Body of pancreas (tissue), 4 donors: Measurements from ENCODE around the gene TPST1. TPM values are rescaled to one million over a fixed set of nuclear protein-coding genes. Genes with fewer than 3 reads are reported as not detected.

Experiments
- ATAC-seq: fragments of 150-250 bp; one replicate; pipeline ENCODE4 v1.9.1; 2016
- DNase-seq, 4 donors: peaks; one replicate each; pipeline ENCODE4 v3.0.0-alpha.2; 2019
- H3K27ac ChIP-seq, 4 donors: fragments of 200-600 bp; sonication (generic); 1 replicate in 3 of 4; 2 replicates in 1 of 4; pipeline versions ENCODE4 v1.5.1 to v1.6.1; 2016 to 2019; ENCODE audit warnings: mild to moderate bottlenecking in 1 of 4, mixed read lengths in 1 of 4, moderate library complexity in 1 of 4
- H3K27me3 ChIP-seq, 2 donors: fragments of 200-600 bp; sonication (generic); one replicate each; pipeline ENCODE4 v1.6.0; 2016; ENCODE audit warnings: mild to moderate bottlenecking in 1 of 2
- H3K36me3 ChIP-seq, 2 donors: fragments of 200-600 bp; sonication (generic); replicated peaks in 1 of 2; 2 replicates each; pipeline ENCODE4 v1.5.1; 2016; ENCODE audit warnings: low read depth in 2 of 2; ENCODE audit not compliant: insufficient read depth in 1 of 2
- H3K4me1 ChIP-seq: fragments of 200-600 bp; sonication (generic); one replicate; pipeline ENCODE4 v1.6.0; 2016
- H3K4me3 ChIP-seq, 2 donors: fragments of 200-600 bp; sonication (generic); 1 replicate in 1 of 2; 2 replicates in 1 of 2; pipeline ENCODE4 v1.5.1; 2016 to 2019
- H3K9me3 ChIP-seq, 3 donors: fragments of 200-600 bp; sonication (generic); 1 replicate in 2 of 3; 2 replicates in 1 of 3; pipeline ENCODE4 v1.5.1; 2016
- POLR2A ChIP-seq, 3 donors: fragments of 450-650 bp; IDR thresholded peaks; one replicate each; pipeline ENCODE4 v1.6.1; 2016; ENCODE audit warnings: antibody characterized with exemption in 3 of 3, mild to moderate bottlenecking in 2 of 3
- WGBS, 2 donors: methylation state at CpG; one replicate each; pipeline ENCODE4 v1.1.5; 2017; 5-methylcytosine and 5-hydroxymethylcytosine counted together
- intact Hi-C: fragments of 100-400 bp; cut with DNase I; formaldehyde crosslinking; loops from one replicate; pipeline ENCODE4 v1.15.1; 2023
- total RNA-seq, 2 donors: library from RNA; depleted of rRNA; stranded (reverse); fragments of >200 nt; gene quantifications; one replicate each; pipeline ENCODE4 v1.1.0, GENCODE V29; 2016
- TF ChIP-seq, protein P1 (sequence below), 7 experiments: fragments of 450-650 bp in 4 of 7; fragments of 200-600 bp in 3 of 7; sonication (generic) in 3 of 7; IDR thresholded peaks; one replicate each; pipeline ENCODE4 v1.5.1; 2016 to 2019; ENCODE audit warnings: antibody characterized with exemption in 7 of 7

Gene TPST1
- total RNA-seq, 2 donors from 2014 or later: 12.5 to 16.5 TPM

- Histone ChIP-seq H3K4me3 (no peak overlapping the region), H3K4me1 (peaks cover 20% of the 10 kb centered on the region), H3K9me3 (no peaks in the 10 kb centered on the region), H3K27me3 (no peaks in the 10 kb centered on the region), H3K27ac (peak overlapping the region; percentile 12 to 68 (median 44)), H3K36me3 (no peaks in the 10 kb centered on the region)
- no peak for TF ChIP-seq POLR2A (IDR thresholded peaks at IDR 0.05)
- TF ChIP-seq, protein P1, sequence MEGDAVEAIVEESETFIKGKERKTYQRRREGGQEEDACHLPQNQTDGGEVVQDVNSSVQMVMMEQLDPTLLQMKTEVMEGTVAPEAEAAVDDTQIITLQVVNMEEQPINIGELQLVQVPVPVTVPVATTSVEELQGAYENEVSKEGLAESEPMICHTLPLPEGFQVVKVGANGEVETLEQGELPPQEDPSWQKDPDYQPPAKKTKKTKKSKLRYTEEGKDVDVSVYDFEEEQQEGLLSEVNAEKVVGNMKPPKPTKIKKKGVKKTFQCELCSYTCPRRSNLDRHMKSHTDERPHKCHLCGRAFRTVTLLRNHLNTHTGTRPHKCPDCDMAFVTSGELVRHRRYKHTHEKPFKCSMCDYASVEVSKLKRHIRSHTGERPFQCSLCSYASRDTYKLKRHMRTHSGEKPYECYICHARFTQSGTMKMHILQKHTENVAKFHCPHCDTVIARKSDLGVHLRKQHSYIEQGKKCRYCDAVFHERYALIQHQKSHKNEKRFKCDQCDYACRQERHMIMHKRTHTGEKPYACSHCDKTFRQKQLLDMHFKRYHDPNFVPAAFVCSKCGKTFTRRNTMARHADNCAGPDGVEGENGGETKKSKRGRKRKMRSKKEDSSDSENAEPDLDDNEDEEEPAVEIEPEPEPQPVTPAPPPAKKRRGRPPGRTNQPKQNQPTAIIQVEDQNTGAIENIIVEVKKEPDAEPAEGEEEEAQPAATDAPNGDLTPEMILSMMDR (IDR thresholded peaks at IDR 0.05): no peak
- 35 to 41% methylated on average over 12 of the region's 12 CpGs for WGBS, 2 donors
- no peak for DNase-seq
- ATAC-seq: no peak
- intact Hi-C loops: no loop called here
These were observed 1.2 kb downstream of the TPST1 start for GRCh38 chr7:66206119-66206933.

DNA sequence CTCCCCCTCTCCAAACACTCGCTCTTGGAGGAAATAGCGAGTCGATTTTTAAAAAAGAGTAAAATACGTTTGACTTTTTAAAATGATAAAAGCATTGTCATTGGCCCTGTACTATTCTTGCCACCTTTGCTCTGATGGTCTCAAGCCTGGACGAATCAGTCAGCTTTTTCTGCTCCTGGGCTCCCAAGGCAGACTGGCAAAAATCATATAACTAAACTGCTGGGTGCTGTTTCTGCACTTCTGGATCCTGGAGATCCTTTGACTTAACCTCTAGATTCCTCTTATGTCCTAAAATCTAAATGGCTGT, 1.8 kb downstream of the TPST1 start:
- WGBS, 2 donors: 5 to 9% methylated on average over 5 of the region's 5 CpGs
- intact Hi-C loops: no loop called here
- Histone ChIP-seq H3K27me3 (no peaks in the 10 kb centered on the region), H3K9me3 (no peaks in the 10 kb centered on the region), H3K4me3 (no peak overlapping the region), H3K4me1 (peaks cover 20% of the 10 kb centered on the region), H3K36me3 (no peaks in the 10 kb centered on the region), H3K27ac (peak overlapping the region in 2 of 4 donors; percentile 42 to 46)
- TF ChIP-seq, protein P1 (IDR thresholded peaks at IDR 0.05): no peak
- TF ChIP-seq POLR2A (IDR thresholded peaks at IDR 0.05): no peak
- ATAC-seq: no peak
- DNase-seq: no peak

GRCh38 chr7:66207540-66207939, 2.4 kb downstream of the TPST1 start:
- no peaks in the 10 kb centered on the region for H3K9me3 ChIP-seq
- 53 to 71% methylated on average over 3 of the region's 3 CpGs for WGBS, 2 donors
- DNase-seq (no peak), ATAC-seq (no peak)
- H3K36me3 ChIP-seq: no peaks in the 10 kb centered on the region
- TF ChIP-seq POLR2A (IDR thresholded peaks at IDR 0.05): no peak
- TF ChIP-seq, protein P1 (IDR thresholded peaks at IDR 0.05): no peak
- H3K4me1 ChIP-seq: peaks cover 20% of the 10 kb centered on the region
- no peaks in the 10 kb centered on the region for H3K27me3 ChIP-seq
- H3K4me3 ChIP-seq: no peak overlapping the region
- intact Hi-C loops: no loop called here
- H3K27ac ChIP-seq: peak overlapping the region in 1 of 4 donors; percentile 46

DNA sequence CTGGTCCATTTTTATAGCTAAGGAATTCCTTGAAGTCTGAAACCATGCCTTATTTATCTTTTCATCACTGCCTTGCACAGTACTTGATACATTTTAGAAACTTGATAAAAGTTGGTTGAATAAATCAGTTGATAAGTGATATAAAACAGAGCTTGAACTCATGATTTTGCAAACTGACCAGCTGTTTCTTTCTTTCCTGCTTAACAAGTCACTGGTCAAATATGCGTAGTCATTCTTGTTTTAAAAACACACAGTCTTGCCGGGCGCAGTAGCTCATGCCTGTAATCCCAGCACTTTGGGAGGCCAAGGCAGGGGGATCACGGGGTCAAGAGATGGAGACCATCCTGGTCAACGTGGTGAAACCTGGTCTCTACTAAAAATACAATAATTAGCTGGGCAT, 6.3 kb downstream of the TPST1 start:
- H3K27ac ChIP-seq: peak overlapping the region in 1 of 4 donors; percentile 25
- TF ChIP-seq POLR2A (IDR thresholded peaks at IDR 0.05): no peak
- TF ChIP-seq, protein P1 (IDR thresholded peaks at IDR 0.05): no peak
- intact Hi-C loops: no loop called here
- no peak overlapping the region for H3K4me3 ChIP-seq
- no peaks in the 10 kb centered on the region for H3K9me3 ChIP-seq
- no peaks in the 10 kb centered on the region for H3K27me3 ChIP-seq
- no peaks in the 10 kb centered on the region for H3K36me3 ChIP-seq
- DNase-seq (no peak), ATAC-seq (peak; percentile 35)
- 65 to 72% methylated on average over 5 of the region's 5 CpGs for WGBS, 2 donors
- peaks cover 11% of the 10 kb centered on the region for H3K4me1 ChIP-seq

DNA sequence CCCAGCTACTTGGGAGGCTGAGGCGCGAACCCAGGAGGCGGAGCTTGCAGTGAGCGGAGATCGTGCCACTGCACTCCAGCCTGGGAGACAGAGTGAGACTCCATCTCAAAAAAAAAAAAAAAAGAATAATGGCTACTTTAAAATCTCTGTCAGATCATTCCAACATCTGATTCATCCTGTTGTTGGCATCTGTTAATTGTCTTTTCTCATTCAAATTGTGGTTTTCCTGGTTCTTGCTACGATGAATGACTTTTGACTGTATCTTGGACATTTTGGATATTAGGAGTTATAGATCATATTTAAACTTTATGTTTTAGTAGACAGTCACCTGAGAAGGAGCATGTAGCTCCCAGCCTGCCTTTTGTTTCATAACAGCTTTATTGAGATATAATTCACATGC, 8.5 kb downstream of the TPST1 start:
- WGBS, 2 donors: 96 to 97% methylated on average over 6 of the region's 6 CpGs
- no peak for DNase-seq
- H3K27ac ChIP-seq: no peak overlapping the region
- intact Hi-C loops: no loop called here
- TF ChIP-seq POLR2A (IDR thresholded peaks at IDR 0.05): no peak
- TF ChIP-seq, protein P1 (IDR thresholded peaks at IDR 0.05): no peak
- no peaks in the 10 kb centered on the region for H3K27me3 ChIP-seq
- H3K4me3 ChIP-seq: no peak overlapping the region
- H3K4me1 ChIP-seq: no peaks in the 10 kb centered on the region
- H3K36me3 ChIP-seq: no peaks in the 10 kb centered on the region
- H3K9me3 ChIP-seq: no peaks in the 10 kb centered on the region
- ATAC-seq: no peak
